ENCODE data around the gene CYP3A5. TPM values are rescaled to one million over a fixed set of nuclear protein-coding genes. Genes with fewer than 3 reads are reported as not detected.
"Not testable (repeated sequence)": the region's sequence is repeated elsewhere in the genome, so short reads cannot be mapped to it uniquely, and the experiment has no call there.

CYP3A5 gene
- total RNA-seq, 1 donor from 2014 or later = 1.0 TPM

DNA sequence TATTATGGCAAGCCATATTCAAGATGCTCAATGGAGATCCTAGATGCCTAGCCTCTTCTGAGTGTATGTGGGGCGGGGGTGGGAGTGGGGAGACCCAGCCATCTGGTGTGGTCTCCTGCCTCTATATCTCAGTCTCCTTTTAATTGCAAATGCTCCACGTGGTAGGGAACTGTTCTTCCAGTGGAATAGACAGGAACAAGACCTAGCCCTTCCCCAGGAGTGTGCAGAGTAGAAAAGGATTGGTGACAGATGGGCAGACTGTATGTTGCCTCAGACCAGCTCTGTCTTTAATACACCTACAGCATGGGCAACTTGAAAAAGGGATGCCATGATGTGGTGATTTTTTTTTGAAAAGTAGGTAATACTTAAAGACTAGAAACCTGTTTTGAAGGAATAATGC is 12.6 kb downstream of the CYP3A5 start:
- Histone ChIP-seq H3K36me3 (ENCODE audit: control insufficient read depth in 3 of 3, insufficient read depth in 3 of 3, low read length in 3 of 3) (no peaks in the 10 kb centered on the region), H3K9me3 (ENCODE audit: control insufficient read depth in 3 of 3, low read length in 3 of 3) (no peaks in the 10 kb centered on the region), H3K27me3 (ENCODE audit: control insufficient read depth in 3 of 3, insufficient read depth in 3 of 3, low read length in 3 of 3) (no peaks in the 10 kb centered on the region), H3K4me1 (ENCODE audit: control insufficient read depth in 3 of 3, insufficient read depth in 3 of 3, low read length in 3 of 3) (no peaks in the 10 kb centered on the region), H3K4me3 (ENCODE audit: low read length in 3 of 3) (no peak overlapping the region), H3K9ac (ENCODE audit: low read depth in 1 of 3, low read length in 3 of 3) (no peak overlapping the region), H3K27ac (ENCODE audit: low read depth, low read length) (no peak overlapping the region)

DNA sequence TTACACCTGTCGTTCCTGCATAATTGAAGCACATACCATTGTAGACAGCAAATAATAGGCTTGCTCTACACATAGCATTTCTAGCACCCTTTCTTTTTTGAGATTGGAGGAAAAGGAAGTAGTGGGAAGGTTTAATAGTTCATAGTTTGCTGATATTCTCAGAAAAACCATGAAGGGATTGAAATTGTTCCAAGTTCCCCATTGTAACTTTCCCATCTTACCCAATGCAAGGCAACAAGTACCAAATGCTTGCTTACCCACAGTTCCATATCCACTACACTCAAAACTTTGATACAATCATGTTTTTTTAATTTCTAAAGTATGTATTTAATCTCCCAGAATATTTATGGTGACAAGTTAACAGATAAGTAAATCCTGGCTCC is 13.8 kb downstream of the CYP3A5 start:
- Histone ChIP-seq H3K4me3 (ENCODE audit: low read length in 3 of 3) (no peak overlapping the region), H3K9me3 (ENCODE audit: control insufficient read depth in 3 of 3, low read length in 3 of 3) (no peaks in the 10 kb centered on the region), H3K27me3 (ENCODE audit: control insufficient read depth in 3 of 3, insufficient read depth in 3 of 3, low read length in 3 of 3) (no peaks in the 10 kb centered on the region), H3K27ac (ENCODE audit: low read depth, low read length) (no peak overlapping the region), H3K36me3 (ENCODE audit: control insufficient read depth in 3 of 3, insufficient read depth in 3 of 3, low read length in 3 of 3) (no peaks in the 10 kb centered on the region), H3K4me1 (ENCODE audit: control insufficient read depth in 3 of 3, insufficient read depth in 3 of 3, low read length in 3 of 3) (no peaks in the 10 kb centered on the region), H3K9ac (ENCODE audit: low read depth in 1 of 3, low read length in 3 of 3) (no peak overlapping the region)

DNA sequence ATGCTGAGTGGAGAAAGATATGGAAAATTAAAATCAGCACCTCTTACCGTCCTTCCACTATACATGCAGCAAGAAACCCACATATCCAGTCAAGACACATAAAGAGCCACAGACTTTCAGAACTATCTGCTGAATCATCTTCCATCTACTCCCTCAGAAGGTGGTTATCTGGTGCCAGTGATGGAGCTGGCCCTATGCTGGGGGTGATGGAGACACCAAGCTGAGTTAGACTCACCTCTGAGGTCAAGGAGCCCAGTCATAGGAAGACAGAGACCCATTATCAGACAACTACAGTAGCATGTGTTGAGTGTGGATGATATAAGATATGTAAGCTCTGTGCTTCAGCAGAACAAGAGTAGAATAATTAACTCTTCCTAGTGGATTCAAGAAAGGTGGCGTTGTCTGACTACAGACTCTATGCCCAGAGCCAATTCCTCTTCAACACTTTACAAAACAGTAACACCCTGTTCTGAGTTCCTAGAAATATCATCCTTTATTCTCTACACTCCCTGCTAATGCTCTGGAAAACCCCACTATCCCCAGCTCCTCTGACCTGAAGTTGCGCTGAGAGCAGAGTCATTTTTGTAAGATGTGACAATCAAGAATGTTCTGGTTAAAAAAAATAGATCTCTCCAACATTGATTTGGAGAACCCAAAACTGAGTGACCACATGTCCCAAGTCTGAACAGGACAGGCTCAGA is 14.3 kb downstream of the CYP3A5 start:
- no peak overlapping the region for H3K9ac ChIP-seq (ENCODE audit: low read depth in 1 of 3, low read length in 3 of 3)
- no peak overlapping the region for H3K4me3 ChIP-seq (ENCODE audit: low read length in 3 of 3)
- no peaks in the 10 kb centered on the region for H3K27me3 ChIP-seq (ENCODE audit: control insufficient read depth in 3 of 3, insufficient read depth in 3 of 3, low read length in 3 of 3)
- no peak overlapping the region for H3K27ac ChIP-seq (ENCODE audit: low read depth, low read length)
- no peaks in the 10 kb centered on the region for H3K9me3 ChIP-seq (ENCODE audit: control insufficient read depth in 3 of 3, low read length in 3 of 3)
- H3K36me3 ChIP-seq (ENCODE audit: control insufficient read depth in 3 of 3, insufficient read depth in 3 of 3, low read length in 3 of 3) = no peaks in the 10 kb centered on the region
- H3K4me1 ChIP-seq (ENCODE audit: control insufficient read depth in 3 of 3, insufficient read depth in 3 of 3, low read length in 3 of 3) = no peaks in the 10 kb centered on the region

DNA sequence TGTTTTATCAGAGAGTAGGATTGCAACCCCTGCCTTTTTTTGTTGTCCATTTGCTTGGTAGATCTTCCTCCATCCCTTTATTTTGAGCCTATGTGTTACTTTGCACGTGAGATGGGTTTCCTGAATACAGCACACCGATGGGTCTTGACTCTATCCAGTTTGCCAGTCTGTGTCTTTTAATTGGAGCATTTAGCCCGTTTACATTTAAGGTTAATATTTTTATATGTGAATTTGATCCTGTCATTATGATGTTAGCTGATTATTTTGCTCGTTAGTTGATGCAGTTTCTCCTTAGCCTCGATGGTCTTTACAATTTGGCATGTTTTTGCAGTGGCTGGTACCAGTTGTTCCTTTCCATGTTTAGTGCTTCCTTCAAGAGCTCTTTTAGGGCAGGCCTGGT is 21.9 kb downstream of the CYP3A5 start:
- H3K9ac ChIP-seq (ENCODE audit: low read depth in 1 of 3, low read length in 3 of 3); H3K9me3 ChIP-seq (ENCODE audit: control insufficient read depth in 3 of 3, low read length in 3 of 3); H3K4me1 ChIP-seq (ENCODE audit: control insufficient read depth in 3 of 3, insufficient read depth in 3 of 3, low read length in 3 of 3); H3K36me3 ChIP-seq (ENCODE audit: control insufficient read depth in 3 of 3, insufficient read depth in 3 of 3, low read length in 3 of 3); H3K4me3 ChIP-seq (ENCODE audit: low read length in 3 of 3); H3K27ac ChIP-seq (ENCODE audit: low read depth, low read length); H3K27me3 ChIP-seq (ENCODE audit: control insufficient read depth in 3 of 3, insufficient read depth in 3 of 3, low read length in 3 of 3): not testable (repeated sequence)

DNA sequence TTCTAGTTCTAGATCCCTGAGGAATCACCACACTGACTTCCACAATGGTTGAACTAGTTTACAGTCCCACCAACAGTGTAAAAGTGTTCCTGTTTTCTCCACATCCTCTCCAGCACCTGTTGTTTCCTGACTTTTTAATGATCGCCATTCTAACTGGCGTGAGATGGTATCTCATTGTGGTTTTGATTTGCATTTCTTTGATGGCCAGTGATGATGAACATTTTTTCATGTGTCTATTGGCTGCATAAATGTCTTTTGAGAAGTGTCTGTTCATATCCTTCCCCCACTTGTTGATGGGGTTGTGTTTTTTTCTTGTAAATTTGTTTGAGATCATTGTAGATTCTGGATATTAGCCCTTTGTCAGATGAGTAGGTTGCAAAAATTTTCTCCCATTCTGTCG is 25.2 kb downstream of the CYP3A5 start:
- H3K4me1 ChIP-seq (ENCODE audit: control insufficient read depth in 3 of 3, insufficient read depth in 3 of 3, low read length in 3 of 3); H3K27ac ChIP-seq (ENCODE audit: low read depth, low read length); H3K27me3 ChIP-seq (ENCODE audit: control insufficient read depth in 3 of 3, insufficient read depth in 3 of 3, low read length in 3 of 3); H3K36me3 ChIP-seq (ENCODE audit: control insufficient read depth in 3 of 3, insufficient read depth in 3 of 3, low read length in 3 of 3); H3K9ac ChIP-seq (ENCODE audit: low read depth in 1 of 3, low read length in 3 of 3); H3K9me3 ChIP-seq (ENCODE audit: control insufficient read depth in 3 of 3, low read length in 3 of 3); H3K4me3 ChIP-seq (ENCODE audit: low read length in 3 of 3): not testable (repeated sequence)

DNA sequence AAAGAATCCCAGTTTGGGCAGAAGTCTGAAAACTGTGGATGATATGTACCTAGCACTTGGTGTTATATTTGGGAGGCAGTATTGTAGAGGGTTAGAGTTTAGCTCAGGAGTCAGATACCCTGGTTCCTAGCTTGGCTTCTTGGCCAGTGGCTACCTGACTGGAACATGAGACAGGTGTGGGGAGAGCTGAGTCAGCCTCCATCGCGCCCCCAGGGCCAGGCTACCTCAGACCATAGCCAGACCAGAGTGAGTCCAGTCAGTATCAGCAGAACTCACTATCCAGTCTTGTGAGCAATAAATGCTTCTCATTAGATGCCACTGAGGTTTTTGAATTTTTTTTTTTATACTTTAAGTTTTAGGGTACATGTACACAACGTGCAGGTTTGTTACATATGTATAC is 26.0 kb downstream of the CYP3A5 start:
- Histone ChIP-seq H3K36me3 (ENCODE audit: control insufficient read depth in 3 of 3, insufficient read depth in 3 of 3, low read length in 3 of 3) (no peaks in the 10 kb centered on the region), H3K9me3 (ENCODE audit: control insufficient read depth in 3 of 3, low read length in 3 of 3) (no peaks in the 10 kb centered on the region), H3K9ac (ENCODE audit: low read depth in 1 of 3, low read length in 3 of 3) (no peak overlapping the region), H3K27me3 (ENCODE audit: control insufficient read depth in 3 of 3, insufficient read depth in 3 of 3, low read length in 3 of 3) (no peaks in the 10 kb centered on the region), H3K4me3 (ENCODE audit: low read length in 3 of 3) (no peak overlapping the region), H3K4me1 (ENCODE audit: control insufficient read depth in 3 of 3, insufficient read depth in 3 of 3, low read length in 3 of 3) (no peaks in the 10 kb centered on the region), H3K27ac (ENCODE audit: low read depth, low read length) (no peak overlapping the region)

DNA sequence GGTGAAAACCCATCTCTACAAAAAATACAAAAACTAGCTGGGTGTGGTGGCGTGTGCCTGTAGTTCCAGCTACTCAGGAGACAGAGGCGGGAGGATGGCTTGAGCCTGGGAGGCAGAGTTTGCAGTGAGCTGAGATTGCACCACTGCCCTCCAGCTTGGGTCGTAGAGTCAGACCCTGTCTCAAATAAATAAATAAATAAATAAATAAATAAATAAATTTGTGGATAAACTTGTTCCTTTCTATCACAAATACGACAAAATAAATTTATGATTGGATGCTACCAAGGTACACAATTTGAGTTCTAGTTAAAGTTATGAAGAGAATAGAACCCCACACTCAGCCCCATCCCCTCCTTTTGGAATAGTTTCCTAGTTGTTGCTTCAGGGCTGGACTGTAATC is 26.5 kb downstream of the CYP3A5 start:
- H3K9me3 ChIP-seq (ENCODE audit: control insufficient read depth in 3 of 3, low read length in 3 of 3); H3K4me3 ChIP-seq (ENCODE audit: low read length in 3 of 3); H3K36me3 ChIP-seq (ENCODE audit: control insufficient read depth in 3 of 3, insufficient read depth in 3 of 3, low read length in 3 of 3); H3K27ac ChIP-seq (ENCODE audit: low read depth, low read length); H3K9ac ChIP-seq (ENCODE audit: low read depth in 1 of 3, low read length in 3 of 3); H3K27me3 ChIP-seq (ENCODE audit: control insufficient read depth in 3 of 3, insufficient read depth in 3 of 3, low read length in 3 of 3); H3K4me1 ChIP-seq (ENCODE audit: control insufficient read depth in 3 of 3, insufficient read depth in 3 of 3, low read length in 3 of 3): not testable (repeated sequence)

DNA sequence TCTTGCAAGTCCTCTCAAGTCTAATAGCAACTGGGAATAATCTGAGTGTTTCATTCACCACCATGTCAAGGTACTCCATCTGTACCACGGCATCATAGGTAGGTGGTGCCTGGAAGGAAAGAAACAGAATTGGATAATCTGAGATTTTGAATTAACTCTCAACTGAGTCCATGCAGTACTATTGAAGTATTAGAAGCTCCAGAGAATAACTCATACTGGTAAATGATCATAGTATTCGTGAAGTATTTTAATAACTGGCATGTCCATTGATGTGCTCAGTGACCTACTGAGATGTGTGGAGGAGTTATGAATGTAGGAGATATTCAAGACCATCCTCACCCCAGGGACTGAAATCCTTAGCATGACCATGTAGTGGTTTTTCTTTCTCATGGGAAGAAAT is 27.1 kb downstream of the CYP3A5 start:
- Histone ChIP-seq H3K9ac (ENCODE audit: low read depth in 1 of 3, low read length in 3 of 3) (no peak overlapping the region), H3K9me3 (ENCODE audit: control insufficient read depth in 3 of 3, low read length in 3 of 3) (no peaks in the 10 kb centered on the region), H3K27ac (ENCODE audit: low read depth, low read length) (no peak overlapping the region), H3K4me1 (ENCODE audit: control insufficient read depth in 3 of 3, insufficient read depth in 3 of 3, low read length in 3 of 3) (no peaks in the 10 kb centered on the region), H3K36me3 (ENCODE audit: control insufficient read depth in 3 of 3, insufficient read depth in 3 of 3, low read length in 3 of 3) (no peaks in the 10 kb centered on the region), H3K27me3 (ENCODE audit: control insufficient read depth in 3 of 3, insufficient read depth in 3 of 3, low read length in 3 of 3) (no peaks in the 10 kb centered on the region), H3K4me3 (ENCODE audit: low read length in 3 of 3) (no peak overlapping the region)

DNA sequence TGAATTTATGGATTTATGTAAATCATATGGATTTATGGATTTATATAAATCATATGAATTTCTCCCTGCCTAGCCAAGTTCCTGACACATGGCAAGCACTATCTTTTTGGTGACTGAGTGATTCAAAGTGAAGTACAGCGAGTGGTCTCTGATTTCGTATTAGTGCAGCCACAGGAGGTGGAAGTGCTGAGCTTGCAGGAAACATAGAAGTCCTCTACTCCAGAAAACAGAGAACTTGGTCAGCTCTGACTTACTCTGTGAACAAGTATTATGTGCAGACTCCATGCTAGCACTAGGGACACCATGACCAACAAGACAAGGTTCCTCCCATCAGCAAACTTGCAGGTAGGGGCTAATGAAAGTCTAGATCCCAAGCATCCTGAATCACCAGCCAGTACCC is 28.5 kb downstream of the CYP3A5 start:
- Histone ChIP-seq H3K9me3 (ENCODE audit: control insufficient read depth in 3 of 3, low read length in 3 of 3) (no peaks in the 10 kb centered on the region), H3K4me3 (ENCODE audit: low read length in 3 of 3) (no peak overlapping the region), H3K27ac (ENCODE audit: low read depth, low read length) (no peak overlapping the region), H3K36me3 (ENCODE audit: control insufficient read depth in 3 of 3, insufficient read depth in 3 of 3, low read length in 3 of 3) (peaks cover 0 to 2% (median 2%) of the 10 kb centered on the region in 3 donors), H3K27me3 (ENCODE audit: control insufficient read depth in 3 of 3, insufficient read depth in 3 of 3, low read length in 3 of 3) (no peaks in the 10 kb centered on the region), H3K9ac (ENCODE audit: low read depth in 1 of 3, low read length in 3 of 3) (no peak overlapping the region), H3K4me1 (ENCODE audit: control insufficient read depth in 3 of 3, insufficient read depth in 3 of 3, low read length in 3 of 3) (no peaks in the 10 kb centered on the region)

DNA sequence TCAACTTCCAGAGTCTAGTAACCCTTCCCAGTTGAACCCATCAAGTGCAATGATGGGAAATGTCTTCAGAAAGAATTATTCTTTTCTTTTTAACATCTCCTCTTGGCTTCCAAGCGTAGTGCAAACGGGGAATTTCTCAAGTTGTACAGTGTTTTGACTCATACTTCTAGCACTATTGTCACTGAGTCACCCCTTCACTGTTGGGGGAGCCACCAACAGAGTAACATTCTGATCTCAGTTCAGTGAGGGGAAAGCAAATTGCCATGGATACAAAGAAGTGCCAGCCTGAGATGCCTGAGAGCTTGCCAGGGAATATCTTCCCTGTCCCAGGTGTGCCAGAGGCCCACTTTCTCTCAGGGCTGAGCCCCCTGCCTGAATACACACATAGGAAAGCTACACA is 31.0 kb downstream of the CYP3A5 start:
- H3K36me3 ChIP-seq (ENCODE audit: control insufficient read depth in 3 of 3, insufficient read depth in 3 of 3, low read length in 3 of 3) = peaks cover 3 to 8% (median 4%) of the 10 kb centered on the region in 3 donors
- no peak overlapping the region for H3K27ac ChIP-seq (ENCODE audit: low read depth, low read length)
- no peaks in the 10 kb centered on the region for H3K27me3 ChIP-seq (ENCODE audit: control insufficient read depth in 3 of 3, insufficient read depth in 3 of 3, low read length in 3 of 3)
- H3K9me3 ChIP-seq (ENCODE audit: control insufficient read depth in 3 of 3, low read length in 3 of 3) = no peaks in the 10 kb centered on the region
- no peaks in the 10 kb centered on the region for H3K4me1 ChIP-seq (ENCODE audit: control insufficient read depth in 3 of 3, insufficient read depth in 3 of 3, low read length in 3 of 3)
- no peak overlapping the region for H3K9ac ChIP-seq (ENCODE audit: low read depth in 1 of 3, low read length in 3 of 3)
- H3K4me3 ChIP-seq (ENCODE audit: low read length in 3 of 3) = no peak overlapping the region

DNA sequence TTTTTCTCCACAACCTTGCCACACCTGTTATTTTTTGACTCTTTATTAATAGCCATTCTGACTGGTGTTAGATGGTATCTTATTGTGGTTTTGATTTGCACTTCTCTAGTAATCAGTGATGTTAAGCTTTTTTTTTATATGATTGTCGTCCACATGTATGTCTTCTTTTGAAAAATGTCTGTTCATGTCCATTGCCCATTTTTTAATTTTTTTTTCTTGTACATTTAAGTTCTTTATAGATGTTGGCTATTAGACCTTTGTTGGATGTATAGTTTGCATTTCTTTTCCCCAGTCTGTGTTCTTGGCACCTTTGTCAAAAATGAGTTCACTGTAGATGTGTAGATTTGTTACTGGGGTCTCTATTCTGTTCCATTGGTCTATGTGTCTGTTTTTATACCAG is 34.2 kb downstream of the CYP3A5 start:
- H3K4me1 ChIP-seq (ENCODE audit: control insufficient read depth in 3 of 3, insufficient read depth in 3 of 3, low read length in 3 of 3) = no peaks in the 10 kb centered on the region
- no peaks in the 10 kb centered on the region for H3K27me3 ChIP-seq (ENCODE audit: control insufficient read depth in 3 of 3, insufficient read depth in 3 of 3, low read length in 3 of 3)
- H3K9me3 ChIP-seq (ENCODE audit: control insufficient read depth in 3 of 3, low read length in 3 of 3) = no peaks in the 10 kb centered on the region
- no peak overlapping the region for H3K27ac ChIP-seq (ENCODE audit: low read depth, low read length)
- no peak overlapping the region for H3K9ac ChIP-seq (ENCODE audit: low read depth in 1 of 3, low read length in 3 of 3)
- H3K36me3 ChIP-seq (ENCODE audit: control insufficient read depth in 3 of 3, insufficient read depth in 3 of 3, low read length in 3 of 3) = peaks cover 4 to 13% (median 10%) of the 10 kb centered on the region in 3 donors
- no peak overlapping the region for H3K4me3 ChIP-seq (ENCODE audit: low read length in 3 of 3)

All from skeletal muscle tissue (tissue), 4 donors.